Loucy (cell line): ENCODE results near the gene BEST4.
"Not testable (repeated sequence)": the region's sequence is repeated elsewhere in the genome, so short reads cannot be mapped to it uniquely, and the experiment has no call there.

Experiments used
- H2AFZ ChIP-seq: fragments of 200-600 bp; sonication (generic); 2 replicates; pipeline ENCODE4 v1.6.0; 2016; ENCODE audit warnings: antibody characterized with exemption, mild to moderate bottlenecking, low read length, moderate library complexity
- H3F3A ChIP-seq: fragments of 200-600 bp; 2 replicates; pipeline ENCODE4 v1.6.0; 2016; ENCODE audit warnings: antibody characterized with exemption, low read depth, mild to moderate bottlenecking
- H3K27me3 ChIP-seq: fragments of 200-600 bp; sonication (generic); 2 replicates; pipeline ENCODE4 v1.6.1; 2014; ENCODE audit warnings: low read length, mild to moderate bottlenecking; ENCODE audit not compliant: insufficient read depth, poor library complexity, severe bottlenecking
- H3K36me3 ChIP-seq: fragments of 200-600 bp; sonication (generic); 2 replicates; pipeline ENCODE4 v1.6.1; 2016; ENCODE audit warnings: low read length; ENCODE audit not compliant: insufficient read depth
- H3K4me1 ChIP-seq: fragments of 200-600 bp; sonication (generic); 2 replicates; pipeline ENCODE4 v1.5.1; 2014; ENCODE audit warnings: low read length, mild to moderate bottlenecking; ENCODE audit not compliant: insufficient read depth, poor library complexity, severe bottlenecking
- H3K4me2 ChIP-seq: fragments of 200-600 bp; sonication (generic); 2 replicates; pipeline ENCODE4 v1.6.0; 2014; ENCODE audit warnings: antibody characterized with exemption, low read length, low read depth, mild to moderate bottlenecking; ENCODE audit not compliant: poor library complexity, severe bottlenecking
- H3K4me3 ChIP-seq: fragments of 200-600 bp; sonication (generic); 2 replicates; pipeline ENCODE4 v1.5.1; 2014; ENCODE audit warnings: low read length, mild to moderate bottlenecking, mixed read lengths; ENCODE audit not compliant: poor library complexity, severe bottlenecking
- H3K79me2 ChIP-seq: fragments of 200-600 bp; sonication (generic); 2 replicates; pipeline ENCODE4 v1.6.1; 2014; ENCODE audit warnings: low read length; ENCODE audit not compliant: insufficient read depth
- H3K9ac ChIP-seq: fragments of 200-600 bp; sonication (generic); 2 replicates; pipeline ENCODE4 v1.6.0; 2014; ENCODE audit warnings: mild to moderate bottlenecking, low read depth, low read length, moderate library complexity; ENCODE audit not compliant: poor library complexity, severe bottlenecking
- H3K9me2 ChIP-seq: fragments of 200-600 bp; sonication (generic); replicated peaks from 2 replicates; pipeline ENCODE4 v1.6.1; 2016; ENCODE audit warnings: low read depth, low read length, mixed read lengths
- H3K9me3 ChIP-seq: fragments of 200-600 bp; sonication (generic); 2 replicates; pipeline ENCODE4 v1.6.1; 2014; ENCODE audit warnings: mild to moderate bottlenecking, antibody characterized with exemption, low read length, low read depth; ENCODE audit not compliant: insufficient read depth
- H4K20me1 ChIP-seq: fragments of 200-600 bp; sonication (generic); 2 replicates; pipeline ENCODE4 v1.6.0; 2014; ENCODE audit warnings: antibody characterized with exemption, low read length, mild to moderate bottlenecking; ENCODE audit not compliant: insufficient read depth, poor library complexity, severe bottlenecking
- EZH2phosphoT487 ChIP-seq: fragments of 200-600 bp; IDR thresholded peaks from 2 replicates; pipeline ENCODE4 v1.6.1; 2018; ENCODE audit warnings: antibody characterized with exemption, mild to moderate bottlenecking, moderate library complexity, borderline replicate concordance
- TF ChIP-seq, protein P1 (sequence below): fragments of 200-600 bp; sonication (generic); conservative IDR thresholded peaks from 2 replicates; pipeline ENCODE4 v1.5.1; 2014; ENCODE audit warnings: mild to moderate bottlenecking, antibody characterized with exemption, low read length

Gene BEST4

DNA sequence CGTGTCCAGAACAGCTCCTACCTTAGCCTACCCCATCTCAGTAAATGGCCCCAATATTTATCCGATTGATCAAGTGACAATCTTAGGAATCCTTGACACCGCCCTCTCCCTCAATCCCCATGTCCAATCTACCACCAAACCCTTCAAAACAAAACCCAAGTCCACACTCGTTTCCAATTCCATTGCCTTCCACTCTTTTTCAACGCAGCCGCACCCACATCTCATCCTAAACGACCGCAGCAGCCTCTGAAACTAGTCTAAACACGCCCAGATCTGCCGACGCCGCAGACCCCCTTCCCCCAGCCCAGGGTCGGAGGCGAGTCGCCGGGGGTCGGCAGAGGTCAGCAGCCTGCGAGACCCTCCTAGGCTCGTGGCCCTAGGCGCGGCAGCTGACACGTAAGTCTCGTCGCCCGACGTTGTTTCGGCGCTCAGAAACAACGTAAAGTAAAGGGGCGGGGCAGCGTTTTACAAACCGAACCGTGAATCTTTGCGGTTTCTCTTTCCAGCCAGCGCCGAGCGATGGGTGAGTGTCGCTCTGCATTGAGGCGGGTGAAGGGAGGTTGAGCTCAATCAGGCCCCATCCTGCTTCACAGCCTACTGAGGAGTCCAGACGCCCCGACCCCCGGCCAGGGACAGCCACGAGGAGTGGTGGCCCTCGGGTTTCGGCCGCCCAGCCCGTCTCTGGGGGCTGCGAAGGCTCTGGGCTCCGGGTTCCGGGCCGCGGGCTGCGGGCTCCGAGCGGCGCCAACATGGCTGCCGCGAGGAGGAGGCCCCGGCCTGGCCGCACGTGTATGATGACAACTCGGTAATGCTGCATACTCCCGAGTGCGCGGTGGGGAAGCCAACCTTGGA is 12.7 kb downstream of the BEST4 start, which contains the start of gene RPS8:
Gene RPS8 (plus strand): TSS at position 463 of the 852 bp plus-strand sequence. CDS start 57 bp downstream, at position 520.
- H3K36me3 ChIP-seq, result peaks cover 35% of the 10 kb centered on the region

DNA sequence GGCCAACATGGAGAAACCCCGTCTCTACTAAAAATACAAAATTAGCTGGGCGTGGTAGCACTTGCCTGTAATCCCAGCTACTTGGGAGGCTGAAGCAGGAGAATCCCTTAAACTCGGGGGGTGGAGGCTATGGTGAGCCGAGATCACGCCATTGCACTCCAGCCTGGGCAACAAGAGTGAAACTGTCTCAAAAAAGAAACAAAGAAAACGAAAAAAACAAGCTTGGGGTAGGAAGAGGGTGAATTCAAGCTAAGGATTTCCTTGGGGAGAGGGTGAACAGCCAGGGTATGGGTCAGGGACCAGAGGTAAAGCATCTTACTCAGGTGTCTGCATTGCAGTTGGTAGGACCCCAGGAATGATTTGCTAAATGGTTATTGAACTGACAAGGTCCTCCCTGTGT is 21.5 kb downstream of the BEST4 start:
- H3K9ac ChIP-seq, H3K27me3 ChIP-seq, H3K9me2 ChIP-seq, H3K4me2 ChIP-seq, H2AFZ ChIP-seq, H3K4me3 ChIP-seq, H3K79me2 ChIP-seq, H4K20me1 ChIP-seq, H3K9me3 ChIP-seq, H3K4me1 ChIP-seq, H3F3A ChIP-seq: not testable (repeated sequence)
- peaks cover 63% of the 10 kb centered on the region; the same call in 1 of the 2 replicates for H3K36me3 ChIP-seq

More for the DNA sequence above, 12.7 kb downstream of the BEST4 start, which contains the start of gene RPS8:
- H3K27me3 ChIP-seq, result peaks cover 14% of the 10 kb centered on the region
- H2AFZ ChIP-seq, result peak within 1 kb of the TSS; percentile 82
- no peaks in the 10 kb centered on the region for H3F3A ChIP-seq
- peaks cover 61% of the 10 kb centered on the region for H3K79me2 ChIP-seq
- TF ChIP-seq EZH2phosphoT487, result no peak
- TF ChIP-seq, protein P1, sequence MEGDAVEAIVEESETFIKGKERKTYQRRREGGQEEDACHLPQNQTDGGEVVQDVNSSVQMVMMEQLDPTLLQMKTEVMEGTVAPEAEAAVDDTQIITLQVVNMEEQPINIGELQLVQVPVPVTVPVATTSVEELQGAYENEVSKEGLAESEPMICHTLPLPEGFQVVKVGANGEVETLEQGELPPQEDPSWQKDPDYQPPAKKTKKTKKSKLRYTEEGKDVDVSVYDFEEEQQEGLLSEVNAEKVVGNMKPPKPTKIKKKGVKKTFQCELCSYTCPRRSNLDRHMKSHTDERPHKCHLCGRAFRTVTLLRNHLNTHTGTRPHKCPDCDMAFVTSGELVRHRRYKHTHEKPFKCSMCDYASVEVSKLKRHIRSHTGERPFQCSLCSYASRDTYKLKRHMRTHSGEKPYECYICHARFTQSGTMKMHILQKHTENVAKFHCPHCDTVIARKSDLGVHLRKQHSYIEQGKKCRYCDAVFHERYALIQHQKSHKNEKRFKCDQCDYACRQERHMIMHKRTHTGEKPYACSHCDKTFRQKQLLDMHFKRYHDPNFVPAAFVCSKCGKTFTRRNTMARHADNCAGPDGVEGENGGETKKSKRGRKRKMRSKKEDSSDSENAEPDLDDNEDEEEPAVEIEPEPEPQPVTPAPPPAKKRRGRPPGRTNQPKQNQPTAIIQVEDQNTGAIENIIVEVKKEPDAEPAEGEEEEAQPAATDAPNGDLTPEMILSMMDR, result no peak
- H3K4me2 ChIP-seq, result peak within 1 kb of the TSS; percentile 98
- peak within 1 kb of the TSS; percentile 98 for H3K9ac ChIP-seq
- no peaks in the 10 kb centered on the region for H3K9me2 ChIP-seq
- peaks cover 39% of the 10 kb centered on the region for H4K20me1 ChIP-seq
- H3K4me3 ChIP-seq, result peak within 1 kb of the TSS; percentile 98
- peaks cover 22% of the 10 kb centered on the region for H3K4me1 ChIP-seq
- no peaks in the 10 kb centered on the region for H3K9me3 ChIP-seq

DNA sequence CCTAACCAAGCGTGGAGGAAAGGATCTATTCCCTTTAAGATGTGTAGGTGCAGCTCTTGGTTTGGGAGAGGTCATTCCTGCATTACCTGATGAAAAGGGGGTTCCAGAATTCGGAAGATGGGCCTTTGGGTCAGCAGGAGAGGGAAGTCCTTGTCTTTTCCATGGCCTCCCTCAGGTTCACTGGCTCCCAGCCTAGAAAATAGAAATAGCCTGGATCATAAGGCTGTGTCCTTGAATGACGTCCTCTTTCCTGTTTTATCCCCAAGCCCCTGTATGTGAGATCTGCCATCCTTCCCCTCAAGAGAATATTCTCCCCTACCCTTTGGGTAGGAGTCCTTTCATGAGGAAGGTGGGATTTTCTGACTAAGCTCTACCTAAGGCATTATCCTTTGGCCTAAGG is 27.1 kb downstream of the BEST4 start:
- Histone ChIP-seq H3K4me1 (no peaks in the 10 kb centered on the region), H3K79me2 (no peaks in the 10 kb centered on the region), H3K27me3 (no peaks in the 10 kb centered on the region), H3K36me3 (peaks cover 89% of the 10 kb centered on the region; the same call in 1 of the 2 replicates), H3K9me2 (no peaks in the 10 kb centered on the region), H3K4me3 (no peak overlapping the region), H2AFZ (no peak overlapping the region), H4K20me1 (no peaks in the 10 kb centered on the region), H3F3A (no peaks in the 10 kb centered on the region), H3K4me2 (no peak overlapping the region), H3K9ac (no peak overlapping the region), H3K9me3 (no peaks in the 10 kb centered on the region)
- no peak for TF ChIP-seq EZH2phosphoT487
- TF ChIP-seq, protein P1, result no peak
